Sigmoid colon (tissue), 7 donors: ENCODE measurements around the gene RER1. TPM values are rescaled to one million over a fixed set of nuclear protein-coding genes. Genes with fewer than 3 reads are reported as not detected.

Experiments used
- DNase-seq: peaks from one replicate; pipeline ENCODE4 v3.0.0-alpha.2; 2019
- H3K27ac ChIP-seq, 4 donors: fragments of 200-600 bp; sonication (generic); one replicate each; pipeline ENCODE4 v1.5.1; 2016 to 2019; ENCODE audit warnings: mild to moderate bottlenecking in 1 of 4
- H3K27me3 ChIP-seq, 3 donors: fragments of 200-600 bp; sonication (generic); one replicate each; pipeline ENCODE4 v1.5.1; 2019; ENCODE audit warnings: mild to moderate bottlenecking in 1 of 3
- H3K36me3 ChIP-seq, 4 donors: fragments of 200-600 bp; sonication (generic); one replicate each; pipeline ENCODE4 v1.5.1; 2016 to 2019
- H3K4me1 ChIP-seq, 4 donors: fragments of 200-600 bp; sonication (generic); one replicate each; pipeline ENCODE4 v1.5.1; 2017 to 2019
- H3K4me3 ChIP-seq, 4 donors: fragments of 200-600 bp; sonication (generic); one replicate each; pipeline ENCODE4 v1.5.1; 2017 to 2019; ENCODE audit warnings: mild to moderate bottlenecking in 2 of 4, moderate library complexity in 1 of 4
- H3K9me3 ChIP-seq, 4 donors: fragments of 200-600 bp in 3 of 4; sonication (generic) in 3 of 4; one replicate each; pipeline versions ENCODE4 v1.5.1 to v1.6.1; 2013 to 2019
- EP300 ChIP-seq, 4 donors: sonication (generic); formaldehyde crosslinking; IDR thresholded peaks; one replicate each; pipeline ENCODE4 v1.6.1; 2017; ENCODE audit warnings: antibody characterized with exemption in 4 of 4
- POLR2A ChIP-seq, 2 donors: fragments of 450-650 bp; IDR thresholded peaks; one replicate each; pipeline ENCODE4 v1.6.1; 2016; ENCODE audit warnings: antibody characterized with exemption in 2 of 2, mild to moderate bottlenecking in 2 of 2, moderate library complexity in 2 of 2
- POLR2AphosphoS5 ChIP-seq, 4 donors: sonication (generic); formaldehyde crosslinking; IDR thresholded peaks; one replicate each; pipeline ENCODE4 v1.6.1; 2017; ENCODE audit warnings: antibody characterized with exemption in 4 of 4
- WGBS, 2 donors: extraction: QIAGEN DNeasy Blood & Tissue Kit; methylation state at CpG; one replicate each; pipeline ENCODE4 v1.1.7; 2013; 5-methylcytosine and 5-hydroxymethylcytosine counted together
- intact Hi-C: fragments of 100-400 bp; cut with DNase I; formaldehyde crosslinking; loops from one replicate; pipeline ENCODE4 v1.15.1; 2023
- polyA plus RNA-seq, 3 donors: library from polyadenylated mRNA; stranded (reverse); fragments of 200-250 nt; gene quantifications; one replicate each; pipeline ENCODE4 v1.2.3, GENCODE V29; 2013
- total RNA-seq, 4 donors: library from RNA; depleted of rRNA; stranded (reverse); fragments of >200 nt; gene quantifications; one replicate each; pipeline ENCODE4 v1.1.0, GENCODE V29; 2016
- TF ChIP-seq, protein P1 (sequence below), 4 experiments: fragments of 450-650 bp in 3 of 4; fragments of 200-600 bp in 1 of 4; IDR thresholded peaks; one replicate each; pipeline ENCODE4 v1.5.1; 2016 to 2019; ENCODE audit warnings: antibody characterized with exemption in 4 of 4, mild to moderate bottlenecking in 3 of 4, moderate library complexity in 2 of 4
- donor health status: healthy with polysubstance abuse.
- donor health status: Bipolar disorder and iron deficiency.
- donor health status: healthy.

RER1 gene
- total and polyA plus RNA-seq, 7 donors, result 40.8 to 113 (median 51.7) TPM

DNA sequence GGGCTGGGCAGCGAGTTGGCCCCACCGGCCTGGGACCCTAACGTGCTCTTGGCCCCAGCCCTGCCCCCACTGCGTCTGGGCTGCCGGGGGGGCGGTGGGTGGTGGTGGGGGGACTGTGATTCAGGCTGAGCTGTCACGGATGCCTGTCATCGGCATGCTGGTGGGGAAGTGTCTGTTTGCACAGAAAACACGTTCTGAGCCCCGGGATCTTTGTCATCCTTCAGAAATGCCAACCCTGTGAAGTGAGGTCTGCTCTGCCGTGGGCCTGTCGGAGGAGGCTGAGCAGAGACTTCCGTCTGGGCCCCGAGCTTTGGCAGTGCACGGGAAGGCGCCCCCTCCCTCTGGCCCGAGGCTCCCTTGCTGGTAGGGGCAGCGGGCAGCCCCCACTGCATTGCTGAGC lies 60.1 kb downstream of the RER1 start:
- no peaks in the 10 kb centered on the region for H3K4me1 ChIP-seq
- DNase-seq, result no peak
- no peaks in the 10 kb centered on the region for H3K9me3 ChIP-seq
- no peaks in the 10 kb centered on the region for H3K36me3 ChIP-seq
- no peak overlapping the region for H3K27ac ChIP-seq
- intact Hi-C loops, result no loop called here
- WGBS, 2 donors, result 43 to 57% methylated on average over 18 of the region's 18 CpGs
- TF ChIP-seq POLR2AphosphoS5 (IDR thresholded peaks at IDR 0.05), result no peak
- no peak for TF ChIP-seq EP300 (IDR thresholded peaks at IDR 0.05)
- TF ChIP-seq POLR2A (IDR thresholded peaks at IDR 0.05), result no peak
- TF ChIP-seq, protein P1, sequence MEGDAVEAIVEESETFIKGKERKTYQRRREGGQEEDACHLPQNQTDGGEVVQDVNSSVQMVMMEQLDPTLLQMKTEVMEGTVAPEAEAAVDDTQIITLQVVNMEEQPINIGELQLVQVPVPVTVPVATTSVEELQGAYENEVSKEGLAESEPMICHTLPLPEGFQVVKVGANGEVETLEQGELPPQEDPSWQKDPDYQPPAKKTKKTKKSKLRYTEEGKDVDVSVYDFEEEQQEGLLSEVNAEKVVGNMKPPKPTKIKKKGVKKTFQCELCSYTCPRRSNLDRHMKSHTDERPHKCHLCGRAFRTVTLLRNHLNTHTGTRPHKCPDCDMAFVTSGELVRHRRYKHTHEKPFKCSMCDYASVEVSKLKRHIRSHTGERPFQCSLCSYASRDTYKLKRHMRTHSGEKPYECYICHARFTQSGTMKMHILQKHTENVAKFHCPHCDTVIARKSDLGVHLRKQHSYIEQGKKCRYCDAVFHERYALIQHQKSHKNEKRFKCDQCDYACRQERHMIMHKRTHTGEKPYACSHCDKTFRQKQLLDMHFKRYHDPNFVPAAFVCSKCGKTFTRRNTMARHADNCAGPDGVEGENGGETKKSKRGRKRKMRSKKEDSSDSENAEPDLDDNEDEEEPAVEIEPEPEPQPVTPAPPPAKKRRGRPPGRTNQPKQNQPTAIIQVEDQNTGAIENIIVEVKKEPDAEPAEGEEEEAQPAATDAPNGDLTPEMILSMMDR (IDR thresholded peaks at IDR 0.05), result no peak
- H3K4me3 ChIP-seq, result no peak overlapping the region
- H3K27me3 ChIP-seq, result peaks cover 9 to 74% (median 54%) of the 10 kb centered on the region in 3 donors

DNA sequence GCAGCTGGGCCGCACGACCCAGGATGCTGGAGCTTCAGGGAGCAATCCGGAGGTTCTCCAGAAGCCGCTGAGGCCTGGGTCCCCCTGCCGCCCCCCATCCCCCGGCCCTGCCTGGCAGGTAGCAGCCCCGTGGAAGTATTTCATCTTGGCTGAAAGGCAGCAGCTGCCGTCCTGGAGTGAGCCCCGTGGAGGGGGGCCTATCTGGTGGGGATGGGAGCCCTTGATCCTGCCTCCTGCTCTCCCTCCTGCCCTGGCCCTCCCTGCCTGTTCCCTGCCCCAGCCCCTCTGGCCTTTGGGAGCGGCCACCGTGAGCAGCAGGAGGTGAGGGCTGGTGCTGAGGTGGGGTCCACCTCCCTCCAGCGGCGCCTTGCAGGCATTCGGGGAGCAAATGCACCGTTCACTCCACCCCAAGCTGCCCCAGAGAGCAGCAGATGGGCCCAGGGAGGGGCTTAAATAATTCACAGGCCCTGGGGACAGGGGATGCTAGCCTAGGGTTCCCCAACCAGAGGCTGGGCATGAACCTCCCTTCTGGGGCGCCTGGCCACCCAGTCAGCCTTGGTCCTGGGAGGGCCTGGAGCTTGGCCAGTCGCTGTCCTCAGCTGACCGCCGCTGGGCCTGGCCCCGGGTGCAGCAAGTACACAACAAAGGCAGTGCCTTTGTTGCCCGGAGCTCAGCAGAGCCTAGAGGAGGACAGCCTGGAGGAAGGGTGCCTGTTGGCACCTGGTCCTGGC lies 60.7 kb downstream of the RER1 start:
- no peak overlapping the region for H3K27ac ChIP-seq
- 63 to 73% methylated on average over 21 of the region's 21 CpGs for WGBS, 2 donors
- no peaks in the 10 kb centered on the region for H3K9me3 ChIP-seq
- intact Hi-C loops, result no loop called here
- H3K36me3 ChIP-seq, result no peaks in the 10 kb centered on the region
- TF ChIP-seq EP300 (IDR thresholded peaks at IDR 0.05) (no peak), POLR2A (IDR thresholded peaks at IDR 0.05) (no peak)
- no peaks in the 10 kb centered on the region for H3K4me1 ChIP-seq
- no peak overlapping the region for H3K4me3 ChIP-seq
- no peak for DNase-seq
- H3K27me3 ChIP-seq, result peaks cover 9 to 73% (median 55%) of the 10 kb centered on the region in 3 donors

GRCh38 chr1:2452932-2453315 lies 61.3 kb downstream of the RER1 start:
- no peak for DNase-seq
- Histone ChIP-seq H3K4me3 (no peak overlapping the region), H3K27ac (no peak overlapping the region), H3K9me3 (no peaks in the 10 kb centered on the region), H3K36me3 (no peaks in the 10 kb centered on the region), H3K4me1 (no peaks in the 10 kb centered on the region), H3K27me3 (peaks cover 9 to 70% (median 55%) of the 10 kb centered on the region in 3 donors)
- intact Hi-C loops, result no loop called here
- 83 to 85% methylated on average over 19 of the region's 19 CpGs for WGBS, 2 donors
- TF ChIP-seq POLR2AphosphoS5 (IDR thresholded peaks at IDR 0.05), result no peak
- TF ChIP-seq POLR2A (IDR thresholded peaks at IDR 0.05), result no peak
- TF ChIP-seq EP300 (IDR thresholded peaks at IDR 0.05), result no peak
- TF ChIP-seq, protein P1 (IDR thresholded peaks at IDR 0.05), result no peak

DNA sequence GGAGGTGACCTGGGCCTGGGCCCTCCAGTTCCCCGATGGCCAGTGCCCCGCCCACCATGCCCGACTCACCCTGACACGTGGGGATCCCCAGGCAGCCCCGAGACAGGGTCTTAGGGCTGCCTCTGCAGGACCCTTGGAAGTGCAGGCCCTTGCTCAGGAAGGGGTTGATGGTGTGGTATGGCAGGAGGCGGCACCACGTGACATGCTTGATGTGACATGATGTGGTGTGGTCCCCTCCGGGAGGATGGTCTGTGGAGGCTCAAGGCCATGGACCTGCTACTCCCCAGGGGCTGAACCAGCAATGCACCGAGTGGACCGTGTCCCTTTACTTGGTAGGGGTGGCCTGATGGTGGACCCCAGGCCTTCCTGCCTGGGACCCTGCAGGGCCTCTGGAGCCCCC lies 62.6 kb downstream of the RER1 start:
- intact Hi-C loops, result no loop called here
- no peaks in the 10 kb centered on the region for H3K4me1 ChIP-seq
- H3K36me3 ChIP-seq, result no peaks in the 10 kb centered on the region
- no peaks in the 10 kb centered on the region for H3K9me3 ChIP-seq
- H3K4me3 ChIP-seq, result no peak overlapping the region
- TF ChIP-seq, protein P1 (IDR thresholded peaks at IDR 0.05), result no peak
- TF ChIP-seq POLR2A (IDR thresholded peaks at IDR 0.05), result no peak
- no peak for TF ChIP-seq POLR2AphosphoS5 (IDR thresholded peaks at IDR 0.05)
- WGBS, 2 donors, result 83 to 85% methylated on average over 10 of the region's 10 CpGs
- H3K27ac ChIP-seq, result no peak overlapping the region
- peaks cover 9 to 69% (median 55%) of the 10 kb centered on the region in 3 donors for H3K27me3 ChIP-seq
- no peak for DNase-seq

Other genes starting within 250 kb of the RER1 start
- 10 to 100 TPM; 33.8 to 49.5 (median 39.6) TPM for gene FAAP20, start 197.1 kb upstream of the RER1 start, total RNA-seq
- gene FAAP20, start 197.1 kb upstream of the RER1 start, polyA plus RNA-seq, result 10 to 100 TPM; 28.4 to 58.0 (median 56.5) TPM
- 10 to 100 TPM; 18.9 to 50.4 (median 26.9) TPM for gene SKI, start 163.5 kb upstream of the RER1 start, total RNA-seq
- gene SKI, start 163.5 kb upstream of the RER1 start, polyA plus RNA-seq, result 10 to 100 TPM in 1 of 3 donors, 1 to 10 TPM in 2; 5.8 to 20.0 (median 6.6) TPM
- 1 to 10 TPM; 6.2 to 9.1 (median 6.7) TPM for gene MORN1, start 287 bp upstream of the RER1 start, total RNA-seq
- 1 to 10 TPM; 2.4 to 9.1 (median 2.5) TPM for gene MORN1, start 287 bp upstream of the RER1 start, polyA plus RNA-seq
- gene PEX10, start 20.7 kb downstream of the RER1 start, total RNA-seq, result 10 to 100 TPM; 12.8 to 17.0 (median 15.0) TPM
- 10 to 100 TPM in 2 of 3 donors, 1 to 10 TPM in 1; 9.9 to 21.9 (median 12.6) TPM for gene PEX10, start 20.7 kb downstream of the RER1 start, polyA plus RNA-seq
- gene PLCH2, start 84.4 kb downstream of the RER1 start, total RNA-seq, result 1 to 10 TPM in 2 of 4 donors, under 1 TPM in 1, not detected in 1; 0.54 to 1.7 (median 1.1) TPM
- 1 to 10 TPM in 1 of 3 donors, under 1 TPM in 1, not detected in 1; 0.60 to 3.8 TPM for gene PLCH2, start 84.4 kb downstream of the RER1 start, polyA plus RNA-seq
- gene PANK4, start 134.8 kb downstream of the RER1 start, total RNA-seq, result 10 to 100 TPM; 23.6 to 37.7 (median 27.9) TPM
- gene PANK4, start 134.8 kb downstream of the RER1 start, polyA plus RNA-seq, result 10 to 100 TPM; 11.4 to 25.4 (median 13.4) TPM
- under 1 TPM in 1 of 4 donors, not detected in 3; 0.36 TPM for gene HES5, start 138.4 kb downstream of the RER1 start, total RNA-seq
- 1 to 10 TPM in 1 of 3 donors, under 1 TPM in 1, not detected in 1; 0.61 to 1.2 TPM for gene HES5, start 138.4 kb downstream of the RER1 start, polyA plus RNA-seq
- gene TNFRSF14, start 164.5 kb downstream of the RER1 start, total RNA-seq, result 10 to 100 TPM; 37.5 to 73.4 (median 60.4) TPM
- 100 to 1,000 TPM in 1 of 3 donors, 10 to 100 TPM in 2; 53.5 to 185 (median 64.7) TPM for gene TNFRSF14, start 164.5 kb downstream of the RER1 start, polyA plus RNA-seq
- 10 to 100 TPM in 3 of 4 donors, 1 to 10 TPM in 1; 8.6 to 18.2 (median 15.3) TPM for gene PRXL2B, start 194.9 kb downstream of the RER1 start, total RNA-seq
- 10 to 100 TPM; 28.2 to 53.2 (median 42.1) TPM for gene PRXL2B, start 194.9 kb downstream of the RER1 start, polyA plus RNA-seq
- 1 to 10 TPM in 2 of 4 donors, under 1 TPM in 1, not detected in 1; 0.66 to 3.4 (median 2.9) TPM for gene MMEL1, start 241.2 kb downstream of the RER1 start, total RNA-seq
- 10 to 100 TPM in 2 of 3 donors, 1 to 10 TPM in 1; 5.0 to 37.2 (median 14.8) TPM for gene MMEL1, start 241.2 kb downstream of the RER1 start, polyA plus RNA-seq